DOHH2 (cell line): ENCODE measurements around the gene DNAI2.

ENCODE experiments used
- H3F3A ChIP-seq: fragments of 200-600 bp; sonication (generic), shearing (Covaris generic); 2 replicates; pipeline ENCODE4 v1.6.0; 2016; ENCODE audit warnings: antibody characterized with exemption, mild to moderate bottlenecking; ENCODE audit not compliant: control insufficient read depth, insufficient read depth
- H3K27ac ChIP-seq: fragments of 200-600 bp; sonication (generic); 2 replicates; pipeline ENCODE4 v1.5.1; 2014; ENCODE audit warnings: low read depth, mild to moderate bottlenecking, low read length, moderate library complexity
- H3K27me3 ChIP-seq: fragments of 200-600 bp; sonication (generic); 2 replicates; pipeline ENCODE4 v1.6.1; 2014; ENCODE audit warnings: mild to moderate bottlenecking, low read length, mixed read lengths; ENCODE audit not compliant: control insufficient read depth
- H3K36me3 ChIP-seq: fragments of 200-600 bp; sonication (generic); 2 replicates; pipeline ENCODE4 v1.6.1; 2014; ENCODE audit warnings: mild to moderate bottlenecking, low read length, moderate library complexity, mixed read lengths; ENCODE audit not compliant: control insufficient read depth
- H3K4me1 ChIP-seq: fragments of 200-600 bp; sonication (generic); 2 replicates; pipeline ENCODE4 v1.6.1; 2014; ENCODE audit warnings: mild to moderate bottlenecking, low read length, mixed read lengths; ENCODE audit not compliant: control insufficient read depth
- H3K4me2 ChIP-seq: fragments of 200-600 bp; sonication (generic); 2 replicates; pipeline ENCODE4 v1.6.0; 2014; ENCODE audit warnings: mild to moderate bottlenecking, low read length, moderate library complexity
- H3K4me3 ChIP-seq: fragments of 200-600 bp; sonication (generic); 2 replicates; pipeline ENCODE4 v1.5.1; 2014; ENCODE audit warnings: mild to moderate bottlenecking, low read length, mixed read lengths
- H3K79me2 ChIP-seq: fragments of 200-600 bp; sonication (generic); 2 replicates; pipeline ENCODE4 v1.6.1; 2014; ENCODE audit warnings: mild to moderate bottlenecking, low read length, mixed read lengths; ENCODE audit not compliant: control insufficient read depth
- H3K9me2 ChIP-seq: fragments of 200-600 bp; sonication (generic); replicated peaks from 2 replicates; pipeline ENCODE4 v1.6.1; 2014; ENCODE audit warnings: mild to moderate bottlenecking, low read length, mixed read lengths; ENCODE audit not compliant: control insufficient read depth
- H3K9me3 ChIP-seq: fragments of 200-600 bp; sonication (generic); 2 replicates; pipeline ENCODE4 v1.6.1; 2014; ENCODE audit warnings: antibody characterized with exemption, low read length, mixed read lengths; ENCODE audit not compliant: control insufficient read depth, insufficient read depth
- H4K20me1 ChIP-seq: fragments of 200-600 bp; sonication (generic); 2 replicates; pipeline ENCODE4 v1.6.0; 2014; ENCODE audit warnings: low read depth, mild to moderate bottlenecking, antibody characterized with exemption, low read length, moderate library complexity; ENCODE audit not compliant: control insufficient read depth, insufficient read depth
- CTCF ChIP-seq: fragments of 200-600 bp; sonication (generic); IDR thresholded peaks from one replicate; pipeline ENCODE4 v1.5.1; 2014; ENCODE audit warnings: antibody characterized with exemption, mild to moderate bottlenecking, low read depth, low read length; ENCODE audit not compliant: poor library complexity, severe bottlenecking
- EZH2phosphoT487 ChIP-seq: fragments of 200-600 bp; sonication (generic); IDR thresholded peaks from 2 replicates; pipeline ENCODE4 v1.6.1; 2017; ENCODE audit warnings: borderline replicate concordance, mild to moderate bottlenecking, antibody characterized with exemption, low read length, moderate library complexity, mixed read lengths

Gene DNAI2

GRCh38 chr17:74329378-74329777 is 55.3 kb downstream of the DNAI2 start:
- no peaks in the 10 kb centered on the region for H3K9me2 ChIP-seq
- H3K27ac ChIP-seq = no peak overlapping the region
- H3F3A ChIP-seq = no peaks in the 10 kb centered on the region
- H3K79me2 ChIP-seq = no peaks in the 10 kb centered on the region
- no peaks in the 10 kb centered on the region for H3K4me1 ChIP-seq
- no peaks in the 10 kb centered on the region for H3K27me3 ChIP-seq
- H3K4me2 ChIP-seq = no peak overlapping the region
- H4K20me1 ChIP-seq = no peaks in the 10 kb centered on the region
- no peak for TF ChIP-seq EZH2phosphoT487
- TF ChIP-seq CTCF = no peak
- no peaks in the 10 kb centered on the region for H3K9me3 ChIP-seq
- no peaks in the 10 kb centered on the region for H3K36me3 ChIP-seq
- H3K4me3 ChIP-seq = no peak overlapping the region

- H3K36me3 ChIP-seq = no peaks in the 10 kb centered on the region
- no peaks in the 10 kb centered on the region for H3K79me2 ChIP-seq
These were observed 56.4 kb downstream of the DNAI2 start for GRCh38 chr17:74330446-74330845.

GRCh38 chr17:74332017-74332650 is 58.1 kb downstream of the DNAI2 start:
- H4K20me1 ChIP-seq = no peaks in the 10 kb centered on the region
- H3K27ac ChIP-seq = no peak overlapping the region
- no peaks in the 10 kb centered on the region for H3K9me2 ChIP-seq
- no peaks in the 10 kb centered on the region for H3K27me3 ChIP-seq
- H3F3A ChIP-seq = no peaks in the 10 kb centered on the region
- H3K4me2 ChIP-seq = no peak overlapping the region
- no peaks in the 10 kb centered on the region for H3K9me3 ChIP-seq
- no peak overlapping the region for H3K4me3 ChIP-seq
- H3K4me1 ChIP-seq = no peaks in the 10 kb centered on the region
- no peaks in the 10 kb centered on the region for H3K79me2 ChIP-seq
- no peaks in the 10 kb centered on the region for H3K36me3 ChIP-seq
- TF ChIP-seq EZH2phosphoT487 (no peak), CTCF (no peak)

More at GRCh38 chr17:74330446-74330845, 56.4 kb downstream of the DNAI2 start:
- no peaks in the 10 kb centered on the region for H4K20me1 ChIP-seq
- no peak overlapping the region for H3K4me2 ChIP-seq
- H3K9me3 ChIP-seq = no peaks in the 10 kb centered on the region
- H3K4me3 ChIP-seq = no peak overlapping the region
- H3F3A ChIP-seq = no peaks in the 10 kb centered on the region
- H3K4me1 ChIP-seq = no peaks in the 10 kb centered on the region
- H3K27me3 ChIP-seq = no peaks in the 10 kb centered on the region
- TF ChIP-seq CTCF (no peak), EZH2phosphoT487 (no peak)
- no peak overlapping the region for H3K27ac ChIP-seq
- H3K9me2 ChIP-seq = no peaks in the 10 kb centered on the region
